Parathyroid adenoma (tissue), 2 donors: ENCODE results near the gene MBP.

Experiments used
- H2AFZ ChIP-seq: fragments of 300-600 bp; sonication (generic); one replicate; pipeline ENCODE4 v1.7.0; 2017; ENCODE audit warnings: antibody characterized with exemption, mild to moderate bottlenecking
- H3K27ac ChIP-seq: fragments of 300-600 bp; sonication (generic); one replicate; pipeline ENCODE4 v1.7.0; 2017
- H3K27me3 ChIP-seq: fragments of 300-600 bp; sonication (generic); one replicate; pipeline ENCODE4 v1.7.0; 2017; ENCODE audit warnings: low read length; ENCODE audit not compliant: control insufficient read depth, insufficient read depth
- H3K36me3 ChIP-seq: fragments of 300-600 bp; sonication (generic); one replicate; pipeline ENCODE4 v1.7.0; 2017; ENCODE audit warnings: low read length; ENCODE audit not compliant: control insufficient read depth, insufficient read depth
- H3K4me1 ChIP-seq: fragments of 300-600 bp; sonication (generic); one replicate; pipeline ENCODE4 v1.7.0; 2017; ENCODE audit warnings: control low read depth
- H3K4me2 ChIP-seq: fragments of 300-600 bp; sonication (generic); one replicate; pipeline ENCODE4 v1.7.0; 2017; ENCODE audit warnings: low read length
- H3K4me3 ChIP-seq: fragments of 300-600 bp; sonication (generic); one replicate; pipeline ENCODE4 v1.7.0; 2017; ENCODE audit warnings: low read depth, low read length
- H3K79me2 ChIP-seq: fragments of 300-600 bp; sonication (generic); one replicate; pipeline ENCODE4 v1.7.0; 2017; ENCODE audit warnings: control low read depth
- H3K9ac ChIP-seq: fragments of 300-600 bp; sonication (generic); one replicate; pipeline ENCODE4 v1.7.0; 2017; ENCODE audit warnings: mild to moderate bottlenecking
- H3K9me3 ChIP-seq: fragments of 300-600 bp; sonication (generic); one replicate; pipeline ENCODE4 v1.7.0; 2017; ENCODE audit warnings: low read length; ENCODE audit not compliant: control insufficient read depth
- CTCF ChIP-seq: fragments of 300-600 bp; sonication (generic); IDR thresholded peaks from one replicate; pipeline ENCODE4 v1.7.0; 2017; ENCODE audit warnings: antibody characterized with exemption, mild to moderate bottlenecking
- donor health status: primary hyperparathyroidism.

Gene MBP

DNA sequence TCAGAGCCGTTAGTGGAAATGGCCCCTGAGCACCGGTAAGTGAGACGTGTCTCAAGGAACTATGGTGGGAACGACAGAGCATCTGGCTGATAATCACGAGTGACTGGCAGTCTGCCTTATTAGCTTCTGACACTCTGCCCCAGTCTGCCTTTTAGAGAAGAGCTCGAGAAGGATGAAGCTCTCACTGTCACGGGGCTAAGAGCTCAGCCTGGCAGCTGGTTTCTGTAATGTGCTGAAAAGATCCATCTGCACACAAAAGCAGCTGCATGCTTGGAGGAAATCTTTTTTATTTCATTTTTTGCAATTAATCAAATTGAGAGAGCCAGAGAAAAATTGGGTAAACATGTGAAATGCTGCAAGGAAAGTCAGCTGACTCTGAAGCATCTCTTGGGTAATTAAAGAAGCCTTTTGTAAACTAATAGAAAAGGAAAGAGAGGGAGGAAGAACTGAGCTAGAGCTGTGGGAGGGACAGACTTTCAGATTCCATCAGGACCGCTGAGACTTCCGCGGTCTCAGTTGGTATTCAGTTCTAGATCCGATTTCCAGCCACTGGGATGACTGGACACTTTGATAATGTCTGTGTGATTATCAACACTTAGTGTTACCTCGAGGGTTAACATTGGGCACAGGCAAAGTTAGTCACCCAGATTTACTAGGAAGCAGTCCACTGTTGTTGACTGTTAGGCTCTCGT is 24.4 kb downstream of the MBP start:
- Histone ChIP-seq H3K4me2 (peak overlapping the region; percentile 54), H3K9me3 (no peaks in the 10 kb centered on the region), H3K4me1 (peaks cover 76% of the 10 kb centered on the region), H3K9ac (no peak overlapping the region), H3K79me2 (peaks cover 31% of the 10 kb centered on the region), H3K4me3 (peak overlapping the region; percentile 36), H3K36me3 (no peaks in the 10 kb centered on the region), H3K27ac (peak overlapping the region; percentile 94), H3K27me3 (no peaks in the 10 kb centered on the region), H2AFZ (no peak overlapping the region)
- no peak for TF ChIP-seq CTCF

DNA sequence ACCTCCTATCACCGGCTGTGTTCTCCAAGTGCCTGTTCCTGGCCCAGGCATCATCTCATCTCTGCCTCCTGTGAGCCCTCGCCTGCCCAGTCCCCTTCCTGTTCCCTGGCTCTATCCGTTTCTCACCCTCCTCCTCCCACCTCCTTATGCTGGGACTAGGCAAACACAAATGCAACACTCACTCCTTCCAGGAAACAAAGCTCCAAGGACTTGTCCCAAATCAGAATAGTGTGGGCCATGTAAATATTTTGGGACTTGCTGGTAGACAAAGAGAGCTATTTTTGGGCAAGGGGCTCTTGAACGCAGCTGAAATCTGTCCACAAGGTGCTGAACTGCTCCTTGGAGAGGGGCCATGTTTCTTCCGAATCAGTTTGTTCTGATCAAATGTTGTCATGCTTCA is 25.3 kb downstream of the MBP start:
- H3K27ac ChIP-seq, result peak overlapping the region; percentile 94
- peak overlapping the region; percentile 54 for H3K4me2 ChIP-seq
- no peaks in the 10 kb centered on the region for H3K9me3 ChIP-seq
- H3K27me3 ChIP-seq, result no peaks in the 10 kb centered on the region
- H3K4me1 ChIP-seq, result peaks cover 76% of the 10 kb centered on the region
- H3K4me3 ChIP-seq, result peak overlapping the region; percentile 36
- H3K36me3 ChIP-seq, result no peaks in the 10 kb centered on the region
- H3K79me2 ChIP-seq, result peaks cover 29% of the 10 kb centered on the region
- TF ChIP-seq CTCF, result peak; percentile 24
- H3K9ac ChIP-seq, result no peak overlapping the region
- no peak overlapping the region for H2AFZ ChIP-seq

GRCh38 chr18:77106331-77106730 is 26.3 kb downstream of the MBP start:
- H3K27ac ChIP-seq, result peak overlapping the region; percentile 94
- peaks cover 76% of the 10 kb centered on the region for H3K4me1 ChIP-seq
- no peak overlapping the region for H3K9ac ChIP-seq
- H3K9me3 ChIP-seq, result no peaks in the 10 kb centered on the region
- H3K4me3 ChIP-seq, result no peak overlapping the region
- TF ChIP-seq CTCF, result no peak
- no peak overlapping the region for H2AFZ ChIP-seq
- no peaks in the 10 kb centered on the region for H3K36me3 ChIP-seq
- H3K4me2 ChIP-seq, result peak overlapping the region; percentile 54
- H3K27me3 ChIP-seq, result no peaks in the 10 kb centered on the region
- H3K79me2 ChIP-seq, result peaks cover 20% of the 10 kb centered on the region

DNA sequence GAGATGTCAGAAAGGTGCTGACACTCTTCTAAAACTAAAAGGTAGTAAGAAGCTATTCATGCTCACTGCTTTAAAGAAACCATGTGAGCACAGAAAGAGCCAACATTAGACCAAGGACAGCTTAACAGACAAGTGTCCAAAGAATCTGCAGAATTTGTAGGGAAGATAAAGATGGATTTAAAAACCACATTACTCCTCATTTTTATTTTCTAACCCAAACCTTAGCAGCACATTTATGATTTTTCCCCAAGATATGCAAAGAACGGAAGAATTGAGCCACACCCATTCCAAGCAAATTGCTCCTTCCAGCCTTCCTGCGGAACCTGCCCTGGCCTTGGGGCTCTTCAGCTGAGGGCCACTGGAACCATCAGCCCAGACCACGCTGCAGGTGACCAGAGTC is 26.9 kb downstream of the MBP start:
- no peaks in the 10 kb centered on the region for H3K27me3 ChIP-seq
- no peak for TF ChIP-seq CTCF

GRCh38 chr18:77105028-77105427 is 27.6 kb downstream of the MBP start:
- H3K27me3 ChIP-seq, result no peaks in the 10 kb centered on the region
- H3K9me3 ChIP-seq, result no peaks in the 10 kb centered on the region
- H3K36me3 ChIP-seq, result no peaks in the 10 kb centered on the region
- no peak for TF ChIP-seq CTCF
- H3K9ac ChIP-seq, result no peak overlapping the region
- H3K4me3 ChIP-seq, result no peak overlapping the region
- peak overlapping the region; percentile 94 for H3K27ac ChIP-seq
- peaks cover 16% of the 10 kb centered on the region for H3K79me2 ChIP-seq
- no peak overlapping the region for H3K4me2 ChIP-seq
- H2AFZ ChIP-seq, result no peak overlapping the region
- H3K4me1 ChIP-seq, result peaks cover 75% of the 10 kb centered on the region

More for the DNA sequence above, 26.9 kb downstream of the MBP start:
- H3K4me3 ChIP-seq, result no peak overlapping the region
- no peak overlapping the region for H3K9ac ChIP-seq
- H3K9me3 ChIP-seq, result no peaks in the 10 kb centered on the region
- H3K79me2 ChIP-seq, result peaks cover 17% of the 10 kb centered on the region
- H3K4me1 ChIP-seq, result peaks cover 76% of the 10 kb centered on the region
- H3K27ac ChIP-seq, result peak overlapping the region; percentile 94
- H3K36me3 ChIP-seq, result no peaks in the 10 kb centered on the region
- no peak overlapping the region for H2AFZ ChIP-seq
- H3K4me2 ChIP-seq, result peak overlapping the region; percentile 26
